Stimulated activated CD8-positive, alpha-beta memory T cell treated with anti-CD3 and anti-CD28 coated beads, Interleukin-12 subunit alpha, Interleukin-12 subunit beta, amount 100 ng/mL, for 1 hour (primary cell): ENCODE data around the gene BANP.
"Not testable (repeated sequence)": the region's sequence is repeated elsewhere in the genome, so short reads cannot be mapped to it uniquely, and the experiment has no call there.

Experiments used
- DNase-seq: peaks from one replicate; pipeline ENCODE4 v3.0.0-alpha.2; 2020; ENCODE audit warnings: low read depth

The BANP gene

GRCh38 chr16:88086571-88087516, 135.6 kb downstream of the BANP start:
- no peak for DNase-seq

- DNase-seq, result no peak
These were observed 136.3 kb downstream of the BANP start for GRCh38 chr16:88087517-88087877.

DNA sequence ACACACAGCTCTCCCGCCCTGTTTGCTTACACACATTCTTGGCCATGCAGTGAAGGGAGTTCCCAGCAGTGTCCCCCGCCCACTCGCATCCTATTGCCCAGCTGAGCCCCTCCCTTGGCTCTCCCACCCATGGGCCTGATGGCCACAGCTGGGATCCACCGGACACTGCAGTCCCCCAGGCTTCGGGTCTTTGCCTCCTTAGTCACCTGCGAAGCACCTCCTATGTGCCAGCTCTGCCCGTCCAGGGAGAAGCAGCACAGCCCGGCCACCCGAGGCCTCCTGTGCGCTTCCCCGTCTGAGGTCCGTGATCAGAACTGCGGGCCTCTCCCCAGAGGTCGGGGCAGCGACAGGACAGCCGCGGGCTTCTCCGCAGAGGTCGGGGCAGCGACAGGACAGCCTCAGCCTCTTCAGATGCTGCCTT, 136.9 kb downstream of the BANP start:
- no peak for DNase-seq

DNA sequence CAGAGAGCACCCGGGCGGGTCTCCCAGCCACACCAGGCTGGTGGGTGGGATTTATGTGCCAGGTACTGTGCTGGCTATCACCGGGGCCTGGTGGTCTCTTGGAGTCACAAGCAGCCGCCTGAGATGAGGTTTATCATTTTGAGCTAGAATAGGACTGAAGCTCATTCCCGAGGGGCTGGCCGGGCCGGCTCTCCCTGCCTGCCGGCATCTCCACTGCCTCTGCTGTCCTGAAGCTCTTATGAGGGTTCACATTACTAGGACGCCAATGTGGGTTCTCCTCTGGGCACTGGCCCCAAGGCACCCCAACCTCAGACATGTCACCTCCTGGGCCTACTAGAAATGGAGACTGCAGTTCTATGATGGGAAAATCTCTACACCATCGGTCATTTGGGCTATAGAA, 137.4 kb downstream of the BANP start:
- not testable (repeated sequence) for DNase-seq

GRCh38 chr16:88089071-88089470, 137.8 kb downstream of the BANP start:
- DNase-seq, result not testable (repeated sequence)

GRCh38 chr16:88089632-88090376, 138.6 kb downstream of the BANP start:
- not testable (repeated sequence) for DNase-seq

- not testable (repeated sequence) for DNase-seq
These were observed 139.3 kb downstream of the BANP start for GRCh38 chr16:88090377-88091175.

DNA sequence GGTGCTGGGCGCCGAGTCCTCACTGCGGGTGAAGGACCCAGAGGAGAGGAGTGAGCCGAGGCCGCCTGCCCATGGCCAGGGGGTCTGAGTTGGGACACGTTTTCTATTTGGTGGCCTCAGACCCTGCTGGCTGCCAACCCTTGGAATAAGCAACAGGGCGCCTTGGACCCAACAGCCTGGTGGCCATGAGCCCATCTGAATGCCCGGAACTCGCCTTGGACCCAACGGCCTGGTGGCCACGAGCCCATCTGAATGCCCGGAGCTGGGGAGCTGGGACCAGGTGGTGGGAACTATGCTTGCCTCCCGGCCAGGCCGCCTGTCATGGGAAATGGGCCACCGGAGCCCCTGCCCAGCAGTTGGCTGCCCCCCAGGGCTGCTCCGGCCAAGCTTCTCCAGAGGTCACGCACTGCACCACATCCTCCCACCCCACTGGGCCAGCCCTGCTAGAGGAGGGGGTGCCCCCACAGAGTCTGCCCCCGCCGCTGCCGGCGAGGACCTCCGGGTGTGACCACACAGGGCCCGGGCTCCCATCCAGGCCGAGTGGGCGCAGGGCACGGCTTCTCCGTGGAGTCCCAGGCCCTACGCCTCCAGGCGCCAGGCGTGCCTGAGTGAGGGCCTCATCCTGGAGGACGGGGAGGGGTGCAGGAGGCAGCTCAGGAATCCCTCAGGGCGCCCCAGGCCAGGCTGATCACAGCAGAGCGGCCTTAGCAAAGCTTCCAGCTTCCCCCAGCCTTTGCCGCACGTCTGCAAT, 140.2 kb downstream of the BANP start:
- DNase-seq, result not testable (repeated sequence)

DNA sequence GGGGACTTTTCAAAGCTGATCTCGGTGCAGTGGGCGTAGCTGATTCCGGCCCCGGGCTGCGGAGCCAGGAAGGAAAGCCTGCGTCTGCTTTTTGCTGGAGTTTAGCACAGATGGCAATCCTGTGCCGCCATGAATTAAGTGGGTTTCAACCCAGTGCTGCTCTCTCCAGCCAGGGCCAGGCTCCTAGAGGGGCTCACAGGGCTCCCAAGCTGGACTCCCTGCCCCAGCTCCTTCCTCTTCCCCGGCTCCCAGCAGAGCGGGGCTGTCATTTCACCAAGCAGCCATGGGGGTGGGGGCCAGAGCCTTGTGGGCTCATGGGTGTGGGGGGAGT, 140.7 kb downstream of the BANP start:
- not testable (repeated sequence) for DNase-seq

- not testable (repeated sequence) for DNase-seq
These were observed 141.7 kb downstream of the BANP start for GRCh38 chr16:88092791-88093555.

GRCh38 chr16:88093556-88094252, 142.5 kb downstream of the BANP start:
- DNase-seq, result not testable (repeated sequence)

GRCh38 chr16:88094253-88094575, 143.0 kb downstream of the BANP start:
- not testable (repeated sequence) for DNase-seq

GRCh38 chr16:88094900-88095299, 143.7 kb downstream of the BANP start:
- DNase-seq, result not testable (repeated sequence)

GRCh38 chr16:88096659-88097058, 145.4 kb downstream of the BANP start:
- DNase-seq, result not testable (repeated sequence)

DNA sequence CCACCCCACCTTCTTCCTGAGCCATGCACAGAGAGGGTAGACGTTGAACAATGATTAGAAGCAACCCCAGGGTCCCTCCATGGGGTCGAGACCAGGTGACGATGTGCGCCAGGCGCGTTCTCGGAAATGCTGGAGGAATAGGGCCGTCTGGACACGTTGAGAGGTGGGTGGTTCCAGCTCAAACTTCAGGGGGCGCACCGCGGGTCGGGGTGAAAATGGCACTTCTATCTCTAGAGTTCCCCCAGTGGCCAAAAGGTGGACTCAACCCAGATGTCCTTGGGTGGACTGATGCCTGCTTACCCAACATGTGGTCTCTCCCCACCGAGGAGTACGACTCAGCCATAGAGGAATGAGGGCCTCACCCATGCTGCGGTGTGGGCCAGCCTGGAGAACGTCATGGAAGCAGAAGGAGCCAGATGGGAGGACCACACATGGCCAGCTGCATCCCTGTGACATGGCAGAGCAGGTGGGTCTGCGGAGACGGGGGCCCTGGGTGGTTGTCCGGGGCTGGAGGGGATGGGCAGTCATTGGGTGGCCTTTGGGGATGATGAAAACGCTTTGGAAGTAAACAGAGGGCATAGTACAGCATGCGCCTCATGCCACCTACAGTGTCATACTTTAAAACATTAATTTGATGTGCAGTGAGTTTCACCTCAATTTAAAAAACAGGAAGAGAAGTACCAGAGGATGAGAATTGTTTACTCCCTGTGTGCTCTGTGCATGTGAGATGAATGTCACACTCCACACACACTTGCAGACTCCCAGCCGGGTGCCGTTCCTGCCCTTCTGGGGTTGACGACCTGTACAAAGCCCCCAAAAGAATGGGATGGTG, 147.7 kb downstream of the BANP start:
- not testable (repeated sequence) for DNase-seq

DNA sequence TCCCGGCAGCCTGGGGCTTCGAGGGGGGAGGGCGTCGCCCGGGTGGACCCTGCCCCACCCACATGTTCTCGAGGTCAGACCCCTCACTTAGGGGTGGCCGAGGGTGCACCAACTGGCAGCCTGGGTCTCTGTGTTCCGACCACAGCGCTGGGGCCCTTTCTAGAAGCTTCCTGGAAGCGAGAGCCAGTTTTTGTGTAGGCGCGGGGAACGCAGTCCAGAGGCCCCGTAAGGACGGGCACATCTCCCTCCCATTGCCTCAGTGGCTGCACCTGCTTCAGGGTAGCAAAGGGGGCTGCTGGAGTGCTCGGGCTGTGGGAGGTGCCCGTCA, 148.3 kb downstream of the BANP start:
- DNase-seq, result no peak

- not testable (repeated sequence) for DNase-seq
These were observed 148.7 kb downstream of the BANP start for GRCh38 chr16:88099956-88100355.

DNA sequence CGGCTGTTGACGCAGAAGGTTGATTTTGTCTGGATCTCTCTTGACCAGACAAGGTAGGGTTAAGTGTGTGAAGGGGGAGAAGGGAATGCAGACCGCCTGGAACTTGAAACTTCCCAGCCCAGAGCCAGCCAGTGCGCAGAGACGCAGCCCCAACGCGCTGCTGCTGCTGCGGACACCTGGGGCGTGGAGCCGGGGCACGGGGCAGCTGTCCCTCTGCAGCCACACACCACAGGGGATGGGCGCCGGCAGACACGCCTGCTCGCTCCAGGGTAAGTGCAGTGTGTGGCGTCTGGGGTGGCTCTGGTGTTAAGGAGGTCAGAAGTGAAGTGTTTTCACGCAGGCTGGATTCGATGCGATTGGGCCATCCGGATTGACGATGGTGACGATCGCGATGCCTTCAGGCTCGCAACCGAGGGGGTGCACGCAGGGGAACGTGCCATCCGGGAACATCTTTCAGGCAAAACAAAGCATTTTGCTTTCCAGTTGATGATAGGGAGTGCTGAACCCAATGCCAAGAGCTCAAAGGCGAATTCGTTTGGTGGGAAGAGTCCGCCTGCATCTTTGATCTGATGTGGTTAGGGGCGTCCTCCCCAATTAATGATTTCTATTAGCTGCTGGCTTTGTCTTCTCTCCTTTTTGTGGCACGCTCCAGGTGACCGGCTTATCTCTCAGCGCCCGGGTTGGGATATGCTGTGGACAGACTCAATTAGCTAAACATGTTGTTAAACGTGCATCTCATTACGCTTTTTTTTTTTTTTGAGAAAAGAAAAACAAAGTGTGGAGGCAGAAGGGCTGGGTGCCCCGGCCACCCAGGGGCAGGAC, 149.8 kb downstream of the BANP start:
- DNase-seq, result not testable (repeated sequence)
